Nephron (organoid): ENCODE results near the gene FBN1.

Experiments
- H3K27ac Mint-ChIP-seq, 3 experiments: 2 replicates each; pipeline ENCODE4 v1.8.0; 2020; ENCODE audit warnings: mixed read lengths in 3 of 3, mild to moderate bottlenecking in 2 of 3, moderate library complexity in 1 of 3
- H3K27me3 Mint-ChIP-seq: 2 replicates; pipeline ENCODE4 v1.8.0; 2021; ENCODE audit warnings: low read depth, mild to moderate bottlenecking, moderate library complexity, mixed read lengths
- H3K36me3 Mint-ChIP-seq: 2 replicates; pipeline ENCODE4 v1.8.0; 2020; ENCODE audit warnings: low read depth, mixed read lengths
- H3K4me1 Mint-ChIP-seq: 2 replicates; pipeline ENCODE4 v1.8.0; 2020; ENCODE audit warnings: mixed read lengths
- H3K4me3 Mint-ChIP-seq, 3 experiments: 2 replicates each; pipeline ENCODE4 v1.8.0; 2020; ENCODE audit warnings: mild to moderate bottlenecking in 3 of 3, mixed read lengths in 3 of 3, moderate library complexity in 2 of 3
- H3K9me3 Mint-ChIP-seq: 2 replicates; pipeline ENCODE4 v1.8.0; 2020; ENCODE audit warnings: mixed read lengths
- CTCF ChIP-seq, 3 experiments: fragments of 200-600 bp; sonication (generic); IDR thresholded peaks; one replicate each; pipeline ENCODE4 v1.5.0; 2021; ENCODE audit warnings: antibody characterized with exemption in 3 of 3; ENCODE audit not compliant: unreplicated experiment in 3 of 3

FBN1 gene

GRCh38 chr15:48636511-48636910 lies 9.0 kb downstream of the FBN1 start:
- H3K36me3 Mint-ChIP-seq, result peaks cover 14% of the 10 kb centered on the region
- H3K9me3 Mint-ChIP-seq, result no peaks in the 10 kb centered on the region
- H3K27me3 Mint-ChIP-seq, result no peaks in the 10 kb centered on the region
- H3K27ac Mint-ChIP-seq, result no peak overlapping the region
- TF ChIP-seq CTCF (IDR thresholded peaks at IDR 0.05; ENCODE audit: unreplicated experiment in 3 of 3), result no peak
- H3K4me3 Mint-ChIP-seq, result no peak overlapping the region
- H3K4me1 Mint-ChIP-seq, result peaks cover 19% of the 10 kb centered on the region

GRCh38 chr15:48634893-48635292 lies 10.6 kb downstream of the FBN1 start:
- TF ChIP-seq CTCF (IDR thresholded peaks at IDR 0.05; ENCODE audit: unreplicated experiment in 3 of 3), result no peak
- peak overlapping the region in 1 of 3 experiments; percentile 21 for H3K27ac Mint-ChIP-seq
- H3K9me3 Mint-ChIP-seq, result no peaks in the 10 kb centered on the region
- peaks cover 4% of the 10 kb centered on the region for H3K36me3 Mint-ChIP-seq
- no peak overlapping the region for H3K4me3 Mint-ChIP-seq
- no peaks in the 10 kb centered on the region for H3K27me3 Mint-ChIP-seq
- H3K4me1 Mint-ChIP-seq, result peaks cover 11% of the 10 kb centered on the region

GRCh38 chr15:48634096-48634495 lies 11.4 kb downstream of the FBN1 start:
- Mint-ChIP-seq H3K27me3 (no peaks in the 10 kb centered on the region), H3K4me3 (no peak overlapping the region), H3K9me3 (no peaks in the 10 kb centered on the region), H3K27ac (no peak overlapping the region), H3K4me1 (peaks cover 11% of the 10 kb centered on the region), H3K36me3 (peaks cover 4% of the 10 kb centered on the region)
- no peak for TF ChIP-seq CTCF (IDR thresholded peaks at IDR 0.05; ENCODE audit: unreplicated experiment in 3 of 3)

- no peak for TF ChIP-seq CTCF (IDR thresholded peaks at IDR 0.05; ENCODE audit: unreplicated experiment in 3 of 3)
- H3K4me1 Mint-ChIP-seq, result peaks cover 11% of the 10 kb centered on the region
- H3K36me3 Mint-ChIP-seq, result peaks cover 4% of the 10 kb centered on the region
- H3K27ac Mint-ChIP-seq, result no peak overlapping the region
- no peak overlapping the region for H3K4me3 Mint-ChIP-seq
- no peaks in the 10 kb centered on the region for H3K27me3 Mint-ChIP-seq
- H3K9me3 Mint-ChIP-seq, result no peaks in the 10 kb centered on the region
Measured at GRCh38 chr15:48632651-48633050, 12.9 kb downstream of the FBN1 start.

- Mint-ChIP-seq H3K4me3 (no peak overlapping the region), H3K9me3 (no peaks in the 10 kb centered on the region), H3K27ac (no peak overlapping the region), H3K4me1 (peaks cover 18% of the 10 kb centered on the region), H3K36me3 (peaks cover 4% of the 10 kb centered on the region), H3K27me3 (no peaks in the 10 kb centered on the region)
- TF ChIP-seq CTCF (IDR thresholded peaks at IDR 0.05; ENCODE audit: unreplicated experiment in 3 of 3), result no peak
Measured at GRCh38 chr15:48631176-48631770, 14.2 kb downstream of the FBN1 start.

- H3K9me3 Mint-ChIP-seq, result no peaks in the 10 kb centered on the region
- no peak overlapping the region for H3K27ac Mint-ChIP-seq
- H3K4me3 Mint-ChIP-seq, result no peak overlapping the region
- no peak for TF ChIP-seq CTCF (IDR thresholded peaks at IDR 0.05; ENCODE audit: unreplicated experiment in 3 of 3)
- no peaks in the 10 kb centered on the region for H3K27me3 Mint-ChIP-seq
- H3K4me1 Mint-ChIP-seq, result peaks cover 17% of the 10 kb centered on the region
- peaks cover 4% of the 10 kb centered on the region for H3K36me3 Mint-ChIP-seq
Measured at GRCh38 chr15:48630245-48630644, 15.3 kb downstream of the FBN1 start.
